K562 (cell line): ENCODE data around the gene SLC41A3. TPM values are rescaled to one million over a fixed set of nuclear protein-coding genes. Genes with fewer than 3 reads are reported as not detected.

ENCODE experiments used
- ATAC-seq: fragments of 200-7000 bp; cut with Tn5 transposase; 3 replicates; pipeline ENCODE4 v1.9.1; 2020; ENCODE audit warnings: moderate library complexity
- BruUV-seq: library from RNA; stranded (reverse); fragments of 400-500 nt; replicated peaks from 2 replicates; lab custom pipeline; 2021; lab: Mats Ljungman, UMichigan
- CTCF ChIA-PET: fragments of 300-600 bp; formaldehyde crosslinking; extraction: SDS; loops from one replicate; lab custom pipeline; 2021; ENCODE audit warnings: low intra/inter-chr PET ratio; lab: Yijun Ruan, JAX
- POLR2A ChIA-PET: fragments of 300-600, 350-650 bp; sonication (Branson Sonifier 250); formaldehyde crosslinking; extraction: SDS; loops from one replicate; lab custom pipeline; 2021; ENCODE audit warnings: antibody characterized with exemption, inconsistent platforms; lab: Yijun Ruan, JAX
- DNase-seq, 4 experiments: peaks; one replicate each; pipeline versions ENCODE4 v3.0.0 to v3.0.0-alpha.2; 2011 to 2018; ENCODE audit warnings: low spot score in 3 of 4, mixed read lengths in 3 of 4; ENCODE audit errors: extremely low read depth in 1 of 4
- FAIRE-seq: peaks from 2 replicates; lab custom pipeline; 2011; peaks lifted over from hg19 to GRCh38; lab: Jason Lieb, UNC
- H2AFZ ChIP-seq: 2 replicates; pipeline ENCODE4 v1.6.0; 2011; ENCODE audit warnings: low read depth, low read length, control low read depth, inconsistent platforms
- H3K27ac ChIP-seq: fragments of 200-600 bp; 3 replicates; pipeline ENCODE4 v1.8.0; 2011; ENCODE audit warnings: low read depth, mild to moderate bottlenecking, control low read depth, inconsistent platforms, low read length, moderate library complexity, mixed read lengths; ENCODE audit errors: extremely low read depth
- H3K27me3 ChIP-seq, 2 experiments: fragments of 300-600 bp in 1 of 2; 2 replicates in 1 of 2; 3 replicates in 1 of 2; pipeline versions ENCODE4 v1.6.0 to v1.8.0; 2011; ENCODE audit warnings: inconsistent platforms in 2 of 2, low read length in 2 of 2, mild to moderate bottlenecking in 1 of 2, mixed read lengths in 1 of 2, moderate library complexity in 1 of 2; ENCODE audit not compliant: control insufficient read depth in 2 of 2, insufficient read depth in 2 of 2
- H3K36me3 ChIP-seq: fragments of 300-600 bp; 3 replicates; pipeline ENCODE4 v1.8.0; 2011; ENCODE audit warnings: mild to moderate bottlenecking, low read length, inconsistent platforms; ENCODE audit not compliant: control insufficient read depth, insufficient read depth
- H3K4me1 ChIP-seq, 2 experiments: fragments of 200-600 bp in 1 of 2; replicated peaks in 1 of 2; 2 replicates in 1 of 2; 3 replicates in 1 of 2; pipeline versions ENCODE4 v1.5.1 to v1.8.0; 2011; ENCODE audit warnings: inconsistent platforms in 2 of 2, low read length in 2 of 2, mild to moderate bottlenecking in 1 of 2, mixed read lengths in 1 of 2, moderate library complexity in 1 of 2; ENCODE audit not compliant: control insufficient read depth in 2 of 2, insufficient read depth in 2 of 2
- H3K4me2 ChIP-seq: 2 replicates; pipeline ENCODE4 v1.6.1; 2011; ENCODE audit warnings: low read length, control low read depth, inconsistent platforms, mixed read lengths; ENCODE audit not compliant: insufficient read depth
- H3K4me3 ChIP-seq: fragments of 200-600 bp; sonication (generic), shearing (Covaris generic); 2 replicates; pipeline ENCODE4 v1.5.1; 2016; ENCODE audit warnings: control low read depth, inconsistent platforms
- H3K79me2 ChIP-seq: fragments of 200-600 bp; 3 replicates; pipeline ENCODE4 v1.8.0; 2011; ENCODE audit warnings: low read length, inconsistent platforms; ENCODE audit not compliant: control insufficient read depth, insufficient read depth
- H3K9ac ChIP-seq, 2 experiments: 2 replicates each; pipeline versions ENCODE4 v1.6.0 to v1.6.1; 2011; ENCODE audit warnings: low read depth in 2 of 2, low read length in 2 of 2, control low read depth in 1 of 2, inconsistent platforms in 1 of 2, mild to moderate bottlenecking in 1 of 2, mixed read lengths in 1 of 2; ENCODE audit not compliant: insufficient read depth in 1 of 2
- H3K9me1 ChIP-seq: one replicate; pipeline ENCODE4 v1.6.0; 2011; ENCODE audit warnings: inconsistent platforms, mild to moderate bottlenecking, low read length, moderate library complexity; ENCODE audit not compliant: control insufficient read depth, insufficient read depth
- H3K9me3 ChIP-seq: replicated peaks from 2 replicates; pipeline ENCODE4 v1.5.1; 2011; ENCODE audit warnings: low read depth, low read length, inconsistent platforms; ENCODE audit not compliant: control insufficient read depth, insufficient read depth
- H4K20me1 ChIP-seq: replicated peaks from 2 replicates; pipeline ENCODE4 v1.6.1; 2011; ENCODE audit warnings: low read length, inconsistent platforms, mixed read lengths; ENCODE audit not compliant: control insufficient read depth, insufficient read depth
- FOXP1 ChIP-seq: sonication (generic); formaldehyde crosslinking; IDR thresholded peaks from 2 replicates; pipeline ENCODE4 v1.8.0; 2022; ENCODE audit warnings: mild to moderate bottlenecking, missing genetic modification reagents
- HCFC1 ChIP-seq: IDR thresholded peaks from 2 replicates; pipeline ENCODE4 v1.6.1; 2012; ENCODE audit warnings: low read depth, low read length, improper control_type of control experiment
- PURB ChIP-seq: sonication (generic); formaldehyde crosslinking; IDR thresholded peaks from 2 replicates; pipeline ENCODE4 v1.9.0; 2021; ENCODE audit warnings: low read depth, mild to moderate bottlenecking, missing genetic modification reagents
- SMAD1 ChIP-seq: fragments of 150-350 bp; IDR thresholded peaks from 2 replicates; pipeline ENCODE4 v1.6.1; 2014; ENCODE audit warnings: low read length, low read depth; ENCODE audit not compliant: partially characterized antibody
- ZNF133 ChIP-seq: fragments of 250-450 bp; sonication (Bioruptor Pico); IDR thresholded peaks from 2 replicates; pipeline ENCODE4 v1.4.0; 2020; ENCODE audit warnings: mild to moderate bottlenecking
- WGBS: fragments of 100-300 bp; shearing (Covaris generic); methylation state at CpG from one replicate; pipeline ENCODE4 v1.1.6; 2016; ENCODE audit warnings: low coverage, mixed read lengths; ENCODE audit not compliant: insufficient coverage; ENCODE audit errors: missing lambda C conversion rate; 5-methylcytosine and 5-hydroxymethylcytosine counted together
- in situ Hi-C: fragments of 300-500 bp; cut with MboI; formaldehyde crosslinking; loops from 4 replicates; pipeline ENCODE4 v1.15.0; 2018; ENCODE audit warnings: inconsistent platforms, mixed read lengths
- intact Hi-C: fragments of 100-400 bp; cut with micrococcal nuclease; formaldehyde crosslinking; loops from 2 replicates; pipeline ENCODE4 v1.14.2; 2022
- polyA plus RNA-seq, 8 experiments: library from polyadenylated mRNA; depleted of rRNA in 4 of 8; stranded (reverse) in 5 of 8; unstranded in 3 of 8; fragments of >200 nt; fragmentation: Nextera tagmentation in 2 of 8; fragmentation: Illumina TruSeq in 1 of 8; extraction: Ambion mirVana in 2 of 8; extraction: Trizol in 1 of 8; gene quantifications; 2 replicates each; pipeline versions ENCODE4 v1.2.1 to v1.2.3, GENCODE V29; 2011 to 2014; ENCODE audit warnings: inconsistent platforms in 1 of 8, missing spikeins in 1 of 8
- total RNA-seq, 7 experiments: library from RNA; depleted of rRNA in 6 of 7; stranded (reverse); fragments of >200 nt in 6 of 7; fragmentation: Illumina TruSeq in 2 of 7; extraction: Trizol in 2 of 7; gene quantifications; 2 replicates each; pipeline versions ENCODE4 v1.2.1 to v1.2.3, GENCODE V29; 2011 to 2021; ENCODE audit warnings: low replicate concordance in 1 of 7
- TF ChIP-seq, protein P1 (sequence below): fragments of 250-450 bp; sonication (Bioruptor Pico); IDR thresholded peaks from 2 replicates; pipeline ENCODE4 v1.9.0; 2021; ENCODE audit warnings: mild to moderate bottlenecking
- TF ChIP-seq, protein P2 (sequence below): fragments of 250-450 bp; sonication (Bioruptor Pico); IDR thresholded peaks from 2 replicates; pipeline ENCODE4 v1.4.0; 2020

Gene SLC41A3
- total and polyA plus RNA-seq, 9 of the 15 experiments (the other 6 are each of a cell fraction or from before 2014, with no cell fraction given): 4.1 to 20.7 (median 11.2) TPM

DNA sequence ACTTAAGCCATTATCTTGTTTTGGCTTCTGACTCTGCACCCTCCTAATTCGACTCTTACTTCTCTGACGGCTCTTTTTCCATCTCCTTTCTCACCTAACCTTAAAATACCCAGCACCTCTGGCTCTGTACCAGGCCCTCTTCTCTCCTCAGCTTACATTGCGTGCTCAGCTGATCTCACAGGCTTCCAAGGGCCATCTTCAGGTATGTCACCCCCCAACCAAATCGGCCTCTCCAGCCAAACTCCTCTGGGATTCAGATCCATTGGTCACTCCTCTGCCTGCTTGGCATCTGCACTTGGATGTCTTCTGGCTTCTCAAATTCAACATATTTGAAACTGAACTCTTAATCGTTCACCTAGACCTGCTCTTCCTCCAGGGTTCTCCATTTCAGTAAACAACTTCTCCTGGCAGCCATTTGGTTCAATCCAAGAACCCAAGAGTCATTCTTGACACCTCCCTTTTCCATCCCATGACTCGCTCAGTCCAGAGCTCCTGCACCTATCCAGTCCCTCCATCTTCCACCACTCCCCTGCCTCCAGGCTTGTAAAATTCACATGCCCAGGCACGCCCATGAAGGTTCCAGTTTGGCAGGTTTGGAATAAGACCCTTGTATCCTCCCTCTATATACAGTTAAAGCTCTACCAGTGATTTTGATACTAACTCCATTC lies 35.2 kb upstream of the SLC41A3 start:
- CTCF ChIA-PET: no interaction called here
- Histone ChIP-seq H3K4me1 (no peaks in the 10 kb centered on the region), H3K36me3 (no peaks in the 10 kb centered on the region), H3K9me1 (no peaks in the 10 kb centered on the region), H3K9ac (no peak overlapping the region), H3K9me3 (no peaks in the 10 kb centered on the region), H3K27ac (no peak overlapping the region), H3K4me2 (no peak overlapping the region), H3K27me3 (peaks cover 2 to 16% of the 10 kb centered on the region in 2 experiments; a peak in 3 of 5 replicates), H3K4me3 (no peak overlapping the region), H3K79me2 (no peaks in the 10 kb centered on the region), H4K20me1 (no peaks in the 10 kb centered on the region), H2AFZ (no peak overlapping the region)
- ATAC-seq (no peak), DNase-seq (no peak), FAIRE-seq (no peak)
- in situ Hi-C loops: no loop called here
- no TSS peak for BruUV-seq
- intact Hi-C loops: no loop called here
- POLR2A ChIA-PET: no interaction called here
- WGBS: 2% methylated on average over 6 of the region's 7 CpGs
- TF ChIP-seq PURB (CRISPR knock-in tag) (no peak), FOXP1 (no peak), SMAD1 (no peak), HCFC1 (no peak), ZNF133 (CRISPR knock-in tag) (no peak)
- TF ChIP-seq, protein P1, sequence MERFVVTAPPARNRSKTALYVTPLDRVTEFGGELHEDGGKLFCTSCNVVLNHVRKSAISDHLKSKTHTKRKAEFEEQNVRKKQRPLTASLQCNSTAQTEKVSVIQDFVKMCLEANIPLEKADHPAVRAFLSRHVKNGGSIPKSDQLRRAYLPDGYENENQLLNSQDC: no peak
- TF ChIP-seq, protein P2, sequence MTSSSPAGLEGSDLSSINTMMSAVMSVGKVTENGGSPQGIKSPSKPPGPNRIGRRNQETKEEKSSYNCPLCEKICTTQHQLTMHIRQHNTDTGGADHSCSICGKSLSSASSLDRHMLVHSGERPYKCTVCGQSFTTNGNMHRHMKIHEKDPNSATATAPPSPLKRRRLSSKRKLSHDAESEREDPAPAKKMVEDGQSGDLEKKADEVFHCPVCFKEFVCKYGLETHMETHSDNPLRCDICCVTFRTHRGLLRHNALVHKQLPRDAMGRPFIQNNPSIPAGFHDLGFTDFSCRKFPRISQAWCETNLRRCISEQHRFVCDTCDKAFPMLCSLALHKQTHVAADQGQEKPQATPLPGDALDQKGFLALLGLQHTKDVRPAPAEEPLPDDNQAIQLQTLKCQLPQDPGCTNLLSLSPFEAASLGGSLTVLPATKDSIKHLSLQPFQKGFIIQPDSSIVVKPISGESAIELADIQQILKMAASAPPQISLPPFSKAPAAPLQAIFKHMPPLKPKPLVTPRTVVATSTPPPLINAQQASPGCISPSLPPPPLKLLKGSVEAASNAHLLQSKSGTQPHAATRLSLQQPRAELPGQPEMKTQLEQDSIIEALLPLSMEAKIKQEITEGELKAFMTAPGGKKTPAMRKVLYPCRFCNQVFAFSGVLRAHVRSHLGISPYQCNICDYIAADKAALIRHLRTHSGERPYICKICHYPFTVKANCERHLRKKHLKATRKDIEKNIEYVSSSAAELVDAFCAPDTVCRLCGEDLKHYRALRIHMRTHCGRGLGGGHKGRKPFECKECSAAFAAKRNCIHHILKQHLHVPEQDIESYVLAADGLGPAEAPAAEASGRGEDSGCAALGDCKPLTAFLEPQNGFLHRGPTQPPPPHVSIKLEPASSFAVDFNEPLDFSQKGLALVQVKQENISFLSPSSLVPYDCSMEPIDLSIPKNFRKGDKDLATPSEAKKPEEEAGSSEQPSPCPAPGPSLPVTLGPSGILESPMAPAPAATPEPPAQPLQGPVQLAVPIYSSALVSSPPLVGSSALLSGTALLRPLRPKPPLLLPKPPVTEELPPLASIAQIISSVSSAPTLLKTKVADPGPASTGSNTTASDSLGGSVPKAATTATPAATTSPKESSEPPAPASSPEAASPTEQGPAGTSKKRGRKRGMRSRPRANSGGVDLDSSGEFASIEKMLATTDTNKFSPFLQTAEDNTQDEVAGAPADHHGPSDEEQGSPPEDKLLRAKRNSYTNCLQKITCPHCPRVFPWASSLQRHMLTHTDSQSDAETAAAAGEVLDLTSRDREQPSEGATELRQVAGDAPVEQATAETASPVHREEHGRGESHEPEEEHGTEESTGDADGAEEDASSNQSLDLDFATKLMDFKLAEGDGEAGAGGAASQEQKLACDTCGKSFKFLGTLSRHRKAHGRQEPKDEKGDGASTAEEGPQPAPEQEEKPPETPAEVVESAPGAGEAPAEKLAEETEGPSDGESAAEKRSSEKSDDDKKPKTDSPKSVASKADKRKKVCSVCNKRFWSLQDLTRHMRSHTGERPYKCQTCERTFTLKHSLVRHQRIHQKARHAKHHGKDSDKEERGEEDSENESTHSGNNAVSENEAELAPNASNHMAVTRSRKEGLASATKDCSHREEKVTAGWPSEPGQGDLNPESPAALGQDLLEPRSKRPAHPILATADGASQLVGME: no peak
